PC-9 (cell line): ENCODE measurements around the gene CFAP20DC. TPM values are rescaled to one million over a fixed set of nuclear protein-coding genes. Genes with fewer than 3 reads are reported as not detected.
"Not testable (repeated sequence)": the region's sequence is repeated elsewhere in the genome, so short reads cannot be mapped to it uniquely, and the experiment has no call there.

Experiments used
- BruUV-seq: library from RNA; stranded (reverse); fragments of 400-500 nt; replicated peaks from 2 replicates; lab custom pipeline; 2021; lab: Mats Ljungman, UMichigan
- CTCF ChIA-PET: fragments of 300-600 bp; sonication (Branson Sonifier 250); formaldehyde crosslinking; loops from one replicate; lab custom pipeline; 2022; ENCODE audit warnings: antibody characterized with exemption; lab: Charles Lee
- POLR2A ChIA-PET: fragments of 300-600 bp; sonication (Branson Sonifier 250); formaldehyde crosslinking; loops from one replicate; lab custom pipeline; 2022; ENCODE audit warnings: antibody characterized with exemption; ENCODE audit not compliant: unreplicated experiment; lab: Charles Lee
- DNase-seq, 2 experiments: peaks; one replicate each; pipeline versions ENCODE4 v3.0.0 to v3.0.0-alpha.2; 2015 to 2022; ENCODE audit warnings: mixed read lengths in 1 of 2
- H2AFZ ChIP-seq: fragments of 200-600 bp; sonication (generic); 2 replicates; pipeline ENCODE4 v1.8.1; 2017; ENCODE audit warnings: antibody characterized with exemption
- H3F3A ChIP-seq: fragments of 200-600 bp; sonication (generic); 2 replicates; pipeline ENCODE4 v1.8.1; 2017; ENCODE audit warnings: antibody characterized with exemption, mild to moderate bottlenecking, low read depth; ENCODE audit not compliant: insufficient read depth
- H3K27ac ChIP-seq: fragments of 200-600 bp; sonication (generic); 2 replicates; pipeline ENCODE4 v1.6.1; 2016; ENCODE audit warnings: mixed run types
- H3K27me3 ChIP-seq: fragments of 200-600 bp; sonication (generic); 2 replicates; pipeline ENCODE4 v1.6.1; 2016; ENCODE audit warnings: low read depth, mixed run types; ENCODE audit not compliant: insufficient read depth
- H3K36me3 ChIP-seq: fragments of 200-600 bp; sonication (generic); 2 replicates; pipeline ENCODE4 v1.6.1; 2016; ENCODE audit warnings: low read depth, mixed run types
- H3K4me1 ChIP-seq: fragments of 200-600 bp; sonication (generic); replicated peaks from 2 replicates; pipeline ENCODE4 v1.6.1; 2016; ENCODE audit warnings: mixed run types; ENCODE audit not compliant: insufficient read depth
- H3K4me2 ChIP-seq: fragments of 200-600 bp; sonication (generic); 2 replicates; pipeline ENCODE4 v1.6.1; 2017; ENCODE audit warnings: mixed run types
- H3K4me3 ChIP-seq: fragments of 200-600 bp; sonication (generic); 2 replicates; pipeline ENCODE4 v1.6.1; 2016; ENCODE audit warnings: mixed run types
- H3K79me2 ChIP-seq: fragments of 200-600 bp; sonication (generic); 2 replicates; pipeline ENCODE4 v1.6.1; 2017; ENCODE audit warnings: low read depth, mixed run types
- H3K9me2 ChIP-seq: fragments of 200-600 bp; sonication (generic); 2 replicates; pipeline ENCODE4 v1.8.1; 2017; ENCODE audit warnings: mild to moderate bottlenecking; ENCODE audit not compliant: insufficient read depth
- H3K9me3 ChIP-seq: fragments of 200-600 bp; sonication (generic); 2 replicates; pipeline ENCODE4 v1.8.1; 2016; ENCODE audit warnings: low read depth; ENCODE audit not compliant: insufficient read depth
- H4K20me1 ChIP-seq: fragments of 200-600 bp; sonication (generic); 2 replicates; pipeline ENCODE4 v1.8.1; 2017; ENCODE audit not compliant: insufficient read depth
- CTCF ChIP-seq: fragments of 200-600 bp; sonication (generic); conservative IDR thresholded peaks from 2 replicates; pipeline ENCODE4 v1.6.1; 2017; ENCODE audit warnings: mixed run types, antibody characterized with exemption, mild to moderate bottlenecking, moderate library complexity
- EZH2 ChIP-seq: fragments of 200-600 bp; sonication (generic); IDR thresholded peaks from 2 replicates; pipeline ENCODE4 v1.8.0; 2017; ENCODE audit warnings: antibody characterized with exemption, low read depth
- intact Hi-C: fragments of 100-400 bp; cut with micrococcal nuclease; formaldehyde crosslinking; loops from one replicate; pipeline ENCODE4 v1.10.0; 2022; ENCODE audit not compliant: unreplicated experiment
- total RNA-seq: library from RNA; stranded (reverse); gene quantifications from 2 replicates; pipeline ENCODE4 v1.2.3, GENCODE V29; 2021

The CFAP20DC gene
- total RNA-seq, 1 experiment from 2014 or later = 6.7 TPM

- intact Hi-C loops = no loop called here
- Histone ChIP-seq H4K20me1 (no peaks in the 10 kb centered on the region), H3K9me3 (no peaks in the 10 kb centered on the region), H3K27me3 (no peaks in the 10 kb centered on the region), H2AFZ (no peak overlapping the region), H3K79me2 (no peaks in the 10 kb centered on the region), H3F3A (no peaks in the 10 kb centered on the region), H3K9me2 (no peaks in the 10 kb centered on the region), H3K4me3 (no peak overlapping the region), H3K4me1 (no peaks in the 10 kb centered on the region), H3K27ac (no peak overlapping the region), H3K4me2 (no peak overlapping the region), H3K36me3 (no peaks in the 10 kb centered on the region)
- CTCF ChIA-PET = no interaction called here
- DNase-seq = no peak
- no TSS peak for BruUV-seq
- TF ChIP-seq EZH2 (no peak), CTCF (no peak)
- POLR2A ChIA-PET = interaction anchor here (0.7 kb wide), 1 partner anchor 372 kb away, joined by 4 read pairs; no protein-coding TSS in a partner anchor
Measured at GRCh38 chr3:58707390-58707930, 342.4 kb downstream of the CFAP20DC start.

- no peaks in the 10 kb centered on the region for H3K79me2 ChIP-seq
- H3K4me1 ChIP-seq = no peaks in the 10 kb centered on the region
- no peaks in the 10 kb centered on the region for H3K9me2 ChIP-seq
- no TSS peak for BruUV-seq
- intact Hi-C loops = no loop called here
- no peaks in the 10 kb centered on the region for H4K20me1 ChIP-seq
- H3F3A ChIP-seq = no peaks in the 10 kb centered on the region
- no peak overlapping the region for H3K4me3 ChIP-seq
- no peak overlapping the region for H2AFZ ChIP-seq
- ChIA-PET POLR2A (no interaction called here), CTCF (no interaction called here)
- H3K27me3 ChIP-seq = no peaks in the 10 kb centered on the region
- H3K36me3 ChIP-seq = no peaks in the 10 kb centered on the region
- H3K4me2 ChIP-seq = no peak overlapping the region
- no peak overlapping the region for H3K27ac ChIP-seq
- H3K9me3 ChIP-seq = no peaks in the 10 kb centered on the region
- TF ChIP-seq EZH2 (no peak), CTCF (no peak)
- DNase-seq = no peak
Measured at GRCh38 chr3:58706395-58707167, 343.2 kb downstream of the CFAP20DC start.

- H3K27me3 ChIP-seq = no peaks in the 10 kb centered on the region
- CTCF ChIA-PET = no interaction called here
- DNase-seq = no peak
- TF ChIP-seq CTCF (no peak), EZH2 (no peak)
- intact Hi-C loops = no loop called here
- H4K20me1 ChIP-seq = no peaks in the 10 kb centered on the region
- H3K36me3 ChIP-seq = no peaks in the 10 kb centered on the region
- BruUV-seq = no TSS peak
- no peaks in the 10 kb centered on the region for H3K79me2 ChIP-seq
- H3K9me3 ChIP-seq = no peaks in the 10 kb centered on the region
- no peak overlapping the region for H2AFZ ChIP-seq
- no peaks in the 10 kb centered on the region for H3F3A ChIP-seq
- no peaks in the 10 kb centered on the region for H3K4me1 ChIP-seq
- POLR2A ChIA-PET = no interaction called here
- no peak overlapping the region for H3K4me3 ChIP-seq
- H3K4me2 ChIP-seq = no peak overlapping the region
- H3K9me2 ChIP-seq = no peaks in the 10 kb centered on the region
- no peak overlapping the region for H3K27ac ChIP-seq
Measured at GRCh38 chr3:58704745-58705144, 345.1 kb downstream of the CFAP20DC start.

- intact Hi-C loops, H2AFZ ChIP-seq, H3K4me3 ChIP-seq, H3K4me2 ChIP-seq, H3F3A ChIP-seq, H3K27me3 ChIP-seq, CTCF ChIA-PET, H3K36me3 ChIP-seq, DNase-seq, H4K20me1 ChIP-seq, POLR2A ChIA-PET, H3K79me2 ChIP-seq, H3K9me3 ChIP-seq, H3K4me1 ChIP-seq, H3K27ac ChIP-seq, BruUV-seq, H3K9me2 ChIP-seq: not testable (repeated sequence)
Measured at GRCh38 chr3:58704304-58704703, 345.5 kb downstream of the CFAP20DC start.
